Suprapubic skin (tissue), 4 donors: ENCODE data around the gene CYP19A1. TPM values are rescaled to one million over a fixed set of nuclear protein-coding genes. Genes with fewer than 3 reads are reported as not detected.
A peak's percentile ranks its signal among the peaks of the same experiment; 100 is the strongest.

Experiments
- DNase-seq, 2 donors: peaks; one replicate each; pipeline ENCODE4 v3.0.0-alpha.2; 2019; ENCODE audit warnings: low spot score in 2 of 2
- H3K27ac ChIP-seq: fragments of 200-600 bp; sonication (generic); one replicate; pipeline ENCODE4 v1.5.1; 2019
- H3K27me3 ChIP-seq: fragments of 200-600 bp; sonication (generic); one replicate; pipeline ENCODE4 v1.5.1; 2019
- H3K36me3 ChIP-seq: fragments of 200-600 bp; sonication (generic); one replicate; pipeline ENCODE4 v1.5.1; 2019
- H3K4me1 ChIP-seq: fragments of 200-600 bp; sonication (generic); one replicate; pipeline ENCODE4 v1.5.1; 2019
- H3K4me3 ChIP-seq: fragments of 200-600 bp; sonication (generic); one replicate; pipeline ENCODE4 v1.5.1; 2019; ENCODE audit warnings: mild to moderate bottlenecking
- H3K9me3 ChIP-seq: fragments of 200-600 bp; sonication (generic); one replicate; pipeline ENCODE4 v1.5.1; 2019
- EP300 ChIP-seq: sonication (generic); formaldehyde crosslinking; IDR thresholded peaks from one replicate; pipeline ENCODE4 v1.6.1; 2017; ENCODE audit warnings: antibody characterized with exemption
- POLR2A ChIP-seq, 2 donors: fragments of 450-650 bp; IDR thresholded peaks; one replicate each; pipeline ENCODE4 v1.6.1; 2017; ENCODE audit warnings: antibody characterized with exemption in 2 of 2, mild to moderate bottlenecking in 2 of 2, moderate library complexity in 2 of 2
- POLR2AphosphoS5 ChIP-seq, 3 donors: sonication (generic); formaldehyde crosslinking; IDR thresholded peaks; one replicate each; pipeline ENCODE4 v1.6.1; 2017; ENCODE audit warnings: antibody characterized with exemption in 3 of 3
- WGBS: methylation state at CpG from one replicate; pipeline ENCODE4 v1.1.5; 2018; 5-methylcytosine and 5-hydroxymethylcytosine counted together
- total RNA-seq, 4 donors: library from RNA; depleted of rRNA; stranded (reverse); fragments of >200 nt; gene quantifications; one replicate each; pipeline ENCODE4 v1.1.0, GENCODE V29; 2016
- TF ChIP-seq, protein P1 (sequence below), 2 donors: fragments of 200-600 bp in 1 of 2; fragments of 450-650 bp in 1 of 2; sonication (generic) in 1 of 2; IDR thresholded peaks; one replicate each; pipeline ENCODE4 v1.5.1; 2016 to 2019; ENCODE audit warnings: antibody characterized with exemption in 2 of 2, mild to moderate bottlenecking in 1 of 2, moderate library complexity in 1 of 2

Gene CYP19A1
- total RNA-seq, 4 donors from 2014 or later = 2.7 to 6.8 (median 5.6) TPM

DNA sequence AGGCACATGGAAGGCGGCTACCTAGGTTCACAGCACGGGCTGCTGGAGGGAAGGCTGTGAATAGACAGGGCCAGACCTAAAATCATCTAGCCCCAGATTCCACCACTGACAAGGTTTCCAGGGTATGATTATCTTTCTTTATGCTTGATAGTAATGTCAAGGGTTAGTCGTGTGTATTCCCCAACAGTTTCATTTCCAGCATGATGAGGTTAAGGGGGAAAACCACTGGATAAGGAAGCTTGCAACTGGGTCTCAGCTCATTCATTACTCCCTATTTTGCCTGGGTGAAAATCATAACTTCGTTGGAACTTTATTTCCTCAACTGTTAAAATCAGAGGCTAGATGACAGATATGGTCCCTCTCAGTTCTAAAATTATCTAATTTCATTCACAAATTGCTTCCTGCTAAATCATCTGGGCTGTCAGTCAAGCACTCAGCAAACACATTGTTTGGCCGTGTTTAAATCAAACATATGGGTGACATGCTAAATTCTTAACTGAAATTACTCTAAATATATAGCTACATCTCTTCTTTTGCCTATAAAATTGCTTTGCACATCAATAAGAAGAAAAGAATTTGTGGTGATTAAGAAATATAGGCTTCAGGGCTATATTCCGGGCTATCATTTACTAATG lies 111.7 kb downstream of the CYP19A1 start:
- H3K27me3 ChIP-seq = no peaks in the 10 kb centered on the region
- H3K4me3 ChIP-seq = no peak overlapping the region
- 67% methylated on average over 6 of the region's 6 CpGs for WGBS
- DNase-seq = no peak
- TF ChIP-seq POLR2AphosphoS5 (IDR thresholded peaks at IDR 0.05) (no peak), POLR2A (IDR thresholded peaks at IDR 0.05) (no peak), EP300 (no peak)
- TF ChIP-seq, protein P1, sequence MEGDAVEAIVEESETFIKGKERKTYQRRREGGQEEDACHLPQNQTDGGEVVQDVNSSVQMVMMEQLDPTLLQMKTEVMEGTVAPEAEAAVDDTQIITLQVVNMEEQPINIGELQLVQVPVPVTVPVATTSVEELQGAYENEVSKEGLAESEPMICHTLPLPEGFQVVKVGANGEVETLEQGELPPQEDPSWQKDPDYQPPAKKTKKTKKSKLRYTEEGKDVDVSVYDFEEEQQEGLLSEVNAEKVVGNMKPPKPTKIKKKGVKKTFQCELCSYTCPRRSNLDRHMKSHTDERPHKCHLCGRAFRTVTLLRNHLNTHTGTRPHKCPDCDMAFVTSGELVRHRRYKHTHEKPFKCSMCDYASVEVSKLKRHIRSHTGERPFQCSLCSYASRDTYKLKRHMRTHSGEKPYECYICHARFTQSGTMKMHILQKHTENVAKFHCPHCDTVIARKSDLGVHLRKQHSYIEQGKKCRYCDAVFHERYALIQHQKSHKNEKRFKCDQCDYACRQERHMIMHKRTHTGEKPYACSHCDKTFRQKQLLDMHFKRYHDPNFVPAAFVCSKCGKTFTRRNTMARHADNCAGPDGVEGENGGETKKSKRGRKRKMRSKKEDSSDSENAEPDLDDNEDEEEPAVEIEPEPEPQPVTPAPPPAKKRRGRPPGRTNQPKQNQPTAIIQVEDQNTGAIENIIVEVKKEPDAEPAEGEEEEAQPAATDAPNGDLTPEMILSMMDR (IDR thresholded peaks at IDR 0.05) = no peak
- H3K36me3 ChIP-seq = no peaks in the 10 kb centered on the region
- H3K9me3 ChIP-seq = no peaks in the 10 kb centered on the region
- H3K27ac ChIP-seq = no peak overlapping the region
- H3K4me1 ChIP-seq = peaks cover 6% of the 10 kb centered on the region

GRCh38 chr15:51224428-51224827 lies 114.0 kb downstream of the CYP19A1 start:
- Histone ChIP-seq H3K36me3 (no peaks in the 10 kb centered on the region), H3K27me3 (no peaks in the 10 kb centered on the region), H3K27ac (no peak overlapping the region), H3K4me3 (no peak overlapping the region), H3K4me1 (peaks cover 6% of the 10 kb centered on the region), H3K9me3 (no peaks in the 10 kb centered on the region)
- TF ChIP-seq POLR2A (IDR thresholded peaks at IDR 0.05) = no peak
- TF ChIP-seq EP300 = no peak
- no peak for TF ChIP-seq POLR2AphosphoS5 (IDR thresholded peaks at IDR 0.05)
- TF ChIP-seq, protein P1 (IDR thresholded peaks at IDR 0.05) = no peak
- DNase-seq = no peak

- peak overlapping the region; percentile 38 for H3K27ac ChIP-seq
- no peak for DNase-seq
- WGBS = 49% methylated on average over 3 of the region's 3 CpGs
These were observed 114.6 kb downstream of the CYP19A1 start for GRCh38 chr15:51223771-51224229.

GRCh38 chr15:51218299-51218938 lies 120.0 kb downstream of the CYP19A1 start:
- 59% methylated on average over 3 of the region's 3 CpGs for WGBS

More at GRCh38 chr15:51223771-51224229, 114.6 kb downstream of the CYP19A1 start:
- peak in 1 of 3 donors; percentile 9 for TF ChIP-seq POLR2AphosphoS5 (IDR thresholded peaks at IDR 0.05)
- TF ChIP-seq, protein P1 (IDR thresholded peaks at IDR 0.05) = no peak
- Histone ChIP-seq H3K36me3 (no peaks in the 10 kb centered on the region), H3K27me3 (no peaks in the 10 kb centered on the region), H3K4me3 (no peak overlapping the region), H3K9me3 (no peaks in the 10 kb centered on the region), H3K4me1 (peaks cover 6% of the 10 kb centered on the region)

GRCh38 chr15:51212909-51213308 lies 125.5 kb downstream of the CYP19A1 start:
- DNase-seq = no peak
- Histone ChIP-seq H3K36me3 (no peaks in the 10 kb centered on the region), H3K27me3 (no peaks in the 10 kb centered on the region), H3K27ac (no peak overlapping the region), H3K4me1 (no peaks in the 10 kb centered on the region), H3K9me3 (no peaks in the 10 kb centered on the region), H3K4me3 (no peak overlapping the region)
- TF ChIP-seq EP300 = no peak
- TF ChIP-seq POLR2A (IDR thresholded peaks at IDR 0.05) = no peak
- TF ChIP-seq POLR2AphosphoS5 (IDR thresholded peaks at IDR 0.05) = no peak
- TF ChIP-seq, protein P1 (IDR thresholded peaks at IDR 0.05) = no peak
- WGBS = 82% methylated on average over 2 of the region's 2 CpGs

More at GRCh38 chr15:51218299-51218938, 120.0 kb downstream of the CYP19A1 start:
- Histone ChIP-seq H3K9me3 (no peaks in the 10 kb centered on the region), H3K4me3 (no peak overlapping the region), H3K27ac (no peak overlapping the region), H3K27me3 (no peaks in the 10 kb centered on the region), H3K36me3 (no peaks in the 10 kb centered on the region), H3K4me1 (no peaks in the 10 kb centered on the region)
- DNase-seq = no peak
- TF ChIP-seq, protein P1 (IDR thresholded peaks at IDR 0.05) = no peak
- TF ChIP-seq EP300 = no peak
- no peak for TF ChIP-seq POLR2A (IDR thresholded peaks at IDR 0.05)
- TF ChIP-seq POLR2AphosphoS5 (IDR thresholded peaks at IDR 0.05) = no peak
